HG02840 (cell line): ENCODE data around the gene NMT1.
"Not testable (repeated sequence)": the region's sequence is repeated elsewhere in the genome, so short reads cannot be mapped to it uniquely, and the experiment has no call there.

ENCODE experiments used
- ATAC-seq: cut with Tn5 transposase; IDR thresholded peaks from one replicate; pipeline ENCODE4 v1.9.1; 2021; ENCODE audit warnings: mild to moderate bottlenecking, moderate library complexity, moderate number of reproducible peaks; ENCODE audit not compliant: unreplicated experiment, low FRiP score

Gene NMT1

GRCh38 chr17:45116434-45117016, 55.4 kb downstream of the NMT1 start:
- ATAC-seq: no peak

- no peak for ATAC-seq
Observed at GRCh38 chr17:45117334-45117733, 56.2 kb downstream of the NMT1 start.

GRCh38 chr17:45117848-45118646, 56.9 kb downstream of the NMT1 start:
- ATAC-seq: no peak

GRCh38 chr17:45118691-45119090, 57.6 kb downstream of the NMT1 start:
- ATAC-seq: no peak

GRCh38 chr17:45119964-45120363, 58.8 kb downstream of the NMT1 start:
- ATAC-seq: no peak

GRCh38 chr17:45120558-45120957, 59.4 kb downstream of the NMT1 start:
- ATAC-seq: no peak

- ATAC-seq: no peak
Observed at GRCh38 chr17:45121055-45121454, 59.9 kb downstream of the NMT1 start.

GRCh38 chr17:45123076-45123770, 62.1 kb downstream of the NMT1 start:
- ATAC-seq: no peak

- ATAC-seq: no peak
Observed at GRCh38 chr17:45123930-45124796, 63.0 kb downstream of the NMT1 start.

- ATAC-seq: not testable (repeated sequence)
Observed at GRCh38 chr17:45124797-45125122, 63.6 kb downstream of the NMT1 start.

GRCh38 chr17:45125509-45125908, 64.4 kb downstream of the NMT1 start:
- ATAC-seq: no peak

GRCh38 chr17:45127207-45127547, 66.1 kb downstream of the NMT1 start:
- ATAC-seq: no peak

- no peak for ATAC-seq
Observed at GRCh38 chr17:45127548-45128300, 66.6 kb downstream of the NMT1 start.

- no peak for ATAC-seq
Observed at GRCh38 chr17:45128331-45128730, 67.2 kb downstream of the NMT1 start.

GRCh38 chr17:45128989-45129388, 67.9 kb downstream of the NMT1 start:
- ATAC-seq: no peak

- no peak for ATAC-seq
Observed at GRCh38 chr17:45129426-45129939, 68.4 kb downstream of the NMT1 start.

- no peak for ATAC-seq
Observed at GRCh38 chr17:45129940-45130680, 69.0 kb downstream of the NMT1 start.

- no peak for ATAC-seq
Observed at GRCh38 chr17:45130681-45131615, 69.8 kb downstream of the NMT1 start.
